ENCODE measurements around the gene G2E3. TPM values are rescaled to one million over a fixed set of nuclear protein-coding genes. Genes with fewer than 3 reads are reported as not detected.

G2E3 gene
- total RNA-seq, 1 experiment from 2014 or later: 51.5 TPM

DNA sequence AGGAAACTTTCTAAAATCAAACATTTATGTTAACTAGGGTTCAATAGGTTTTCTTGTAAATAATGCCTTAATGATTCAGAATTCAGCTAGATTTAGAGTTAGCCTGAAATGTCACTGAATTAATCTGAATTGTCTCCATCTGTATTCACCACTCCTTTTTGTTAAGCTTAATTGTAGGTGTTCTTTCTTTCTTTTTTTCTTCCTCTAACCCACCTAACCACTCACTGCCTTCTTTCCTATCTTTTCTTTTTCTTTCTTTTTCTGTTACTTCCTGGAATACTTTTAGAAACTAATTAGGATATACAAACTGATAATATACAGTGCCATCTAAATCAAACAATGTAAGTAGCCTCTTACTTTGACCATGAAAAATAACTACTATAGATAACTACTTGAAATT lies 29.9 kb downstream of the G2E3 start:
- TF ChIP-seq, protein P1, sequence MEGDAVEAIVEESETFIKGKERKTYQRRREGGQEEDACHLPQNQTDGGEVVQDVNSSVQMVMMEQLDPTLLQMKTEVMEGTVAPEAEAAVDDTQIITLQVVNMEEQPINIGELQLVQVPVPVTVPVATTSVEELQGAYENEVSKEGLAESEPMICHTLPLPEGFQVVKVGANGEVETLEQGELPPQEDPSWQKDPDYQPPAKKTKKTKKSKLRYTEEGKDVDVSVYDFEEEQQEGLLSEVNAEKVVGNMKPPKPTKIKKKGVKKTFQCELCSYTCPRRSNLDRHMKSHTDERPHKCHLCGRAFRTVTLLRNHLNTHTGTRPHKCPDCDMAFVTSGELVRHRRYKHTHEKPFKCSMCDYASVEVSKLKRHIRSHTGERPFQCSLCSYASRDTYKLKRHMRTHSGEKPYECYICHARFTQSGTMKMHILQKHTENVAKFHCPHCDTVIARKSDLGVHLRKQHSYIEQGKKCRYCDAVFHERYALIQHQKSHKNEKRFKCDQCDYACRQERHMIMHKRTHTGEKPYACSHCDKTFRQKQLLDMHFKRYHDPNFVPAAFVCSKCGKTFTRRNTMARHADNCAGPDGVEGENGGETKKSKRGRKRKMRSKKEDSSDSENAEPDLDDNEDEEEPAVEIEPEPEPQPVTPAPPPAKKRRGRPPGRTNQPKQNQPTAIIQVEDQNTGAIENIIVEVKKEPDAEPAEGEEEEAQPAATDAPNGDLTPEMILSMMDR (conservative IDR thresholded peaks at IDR 0.05; ENCODE audit: low read depth, low read length): no peak
- TF ChIP-seq EZH2 (IDR thresholded peaks at IDR 0.05; ENCODE audit: borderline replicate concordance, low read depth, low read length, poor library complexity, severe bottlenecking): no peak
- no peaks in the 10 kb centered on the region for H3K27me3 ChIP-seq (replicated peaks; ENCODE audit: insufficient read depth, low read depth, low read length, poor library complexity)
- ChIA-PET CTCF (no interaction called here), POLR2A (ENCODE audit: low non-redundant PET) (no interaction called here)
- DNase-seq (ENCODE audit: low spot score): no peak
- no peak overlapping the region for H3K27ac ChIP-seq (ENCODE audit: low read depth, low read length, poor library complexity, severe bottlenecking)
- H3K9me3 ChIP-seq (ENCODE audit: low read depth, low read length, poor library complexity, severe bottlenecking): peaks cover 13% of the 10 kb centered on the region
- no TSS peak for BruUV-seq (replicated peaks)
- H3K36me3 ChIP-seq (ENCODE audit: insufficient read depth, low read length, poor library complexity, severe bottlenecking): peaks cover 55% of the 10 kb centered on the region
- no peak overlapping the region for H3K4me3 ChIP-seq (ENCODE audit: low read depth, low read length, poor library complexity, severe bottlenecking)
- no peaks in the 10 kb centered on the region for H3K4me1 ChIP-seq (ENCODE audit: insufficient read depth, low read length, poor library complexity, severe bottlenecking)
- intact Hi-C loops (cut with micrococcal nuclease; ENCODE audit: unreplicated experiment): no loop called here

DNA sequence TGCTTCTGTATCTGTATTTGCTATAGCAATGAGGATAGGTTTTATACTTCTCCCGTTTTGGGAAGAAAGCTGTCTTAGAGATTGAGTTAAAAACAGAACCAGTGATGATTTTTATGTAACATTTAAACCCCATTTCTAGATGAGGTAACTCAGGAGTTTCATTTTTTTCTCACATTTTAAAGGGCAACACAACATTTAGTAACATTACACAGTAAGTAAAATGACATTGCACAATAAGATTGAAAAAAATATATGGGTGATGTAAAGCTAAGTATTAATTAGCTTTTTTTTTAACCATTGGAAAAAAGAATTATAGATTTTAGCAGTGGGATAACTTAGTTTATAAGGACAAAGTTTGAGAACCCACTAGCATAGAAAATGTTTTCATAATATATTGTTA lies 38.0 kb downstream of the G2E3 start:
- no peak overlapping the region for H3K27ac ChIP-seq (ENCODE audit: low read depth, low read length, poor library complexity, severe bottlenecking)
- H3K4me3 ChIP-seq (ENCODE audit: low read depth, low read length, poor library complexity, severe bottlenecking): no peak overlapping the region
- BruUV-seq (replicated peaks): no TSS peak
- H3K4me1 ChIP-seq (ENCODE audit: insufficient read depth, low read length, poor library complexity, severe bottlenecking): peaks cover 5% of the 10 kb centered on the region
- POLR2A ChIA-PET (ENCODE audit: low non-redundant PET): no interaction called here
- no peak for DNase-seq (ENCODE audit: low spot score)
- intact Hi-C loops (cut with micrococcal nuclease; ENCODE audit: unreplicated experiment): no loop called here
- H3K27me3 ChIP-seq (replicated peaks; ENCODE audit: insufficient read depth, low read depth, low read length, poor library complexity): no peaks in the 10 kb centered on the region
- H3K9me3 ChIP-seq (ENCODE audit: low read depth, low read length, poor library complexity, severe bottlenecking): no peaks in the 10 kb centered on the region
- peaks cover 65% of the 10 kb centered on the region for H3K36me3 ChIP-seq (ENCODE audit: insufficient read depth, low read length, poor library complexity, severe bottlenecking)
- TF ChIP-seq EZH2 (IDR thresholded peaks at IDR 0.05; ENCODE audit: borderline replicate concordance, low read depth, low read length, poor library complexity, severe bottlenecking): no peak
- TF ChIP-seq, protein P1 (conservative IDR thresholded peaks at IDR 0.05; ENCODE audit: low read depth, low read length): no peak
- CTCF ChIA-PET: no interaction called here

DNA sequence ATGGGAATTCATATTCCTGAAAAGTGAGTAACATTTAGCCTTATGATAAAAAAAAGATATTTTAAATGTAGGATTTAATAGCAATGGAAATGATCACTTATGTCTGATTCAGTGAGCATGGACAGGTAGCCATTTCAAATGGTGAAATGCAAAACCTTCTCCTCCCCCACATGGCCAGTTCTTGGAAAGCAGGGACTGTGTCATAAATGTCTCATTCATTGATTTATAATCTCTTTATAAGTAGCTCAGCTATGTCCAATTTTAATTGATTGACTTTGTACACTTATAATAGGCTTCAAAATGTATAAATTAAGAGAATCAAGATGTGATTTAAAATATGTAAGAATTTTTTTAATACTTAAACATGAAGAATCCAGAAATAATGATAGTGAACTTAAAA lies 38.5 kb downstream of the G2E3 start:
- no peaks in the 10 kb centered on the region for H3K9me3 ChIP-seq (ENCODE audit: low read depth, low read length, poor library complexity, severe bottlenecking)
- no TSS peak for BruUV-seq (replicated peaks)
- CTCF ChIA-PET: no interaction called here

More for the DNA sequence above, 38.5 kb downstream of the G2E3 start:
- H3K4me3 ChIP-seq (ENCODE audit: low read depth, low read length, poor library complexity, severe bottlenecking): no peak overlapping the region
- no peak for TF ChIP-seq EZH2 (IDR thresholded peaks at IDR 0.05; ENCODE audit: borderline replicate concordance, low read depth, low read length, poor library complexity, severe bottlenecking)
- H3K27ac ChIP-seq (ENCODE audit: low read depth, low read length, poor library complexity, severe bottlenecking): no peak overlapping the region
- intact Hi-C loops (cut with micrococcal nuclease; ENCODE audit: unreplicated experiment): no loop called here
- H3K27me3 ChIP-seq (replicated peaks; ENCODE audit: insufficient read depth, low read depth, low read length, poor library complexity): no peaks in the 10 kb centered on the region
- peaks cover 5% of the 10 kb centered on the region for H3K4me1 ChIP-seq (ENCODE audit: insufficient read depth, low read length, poor library complexity, severe bottlenecking)
- DNase-seq (ENCODE audit: low spot score): no peak
- peaks cover 68% of the 10 kb centered on the region for H3K36me3 ChIP-seq (ENCODE audit: insufficient read depth, low read length, poor library complexity, severe bottlenecking)
- POLR2A ChIA-PET (ENCODE audit: low non-redundant PET): no interaction called here
